K562 (cell line): ENCODE results near the gene RAB6B. TPM values are rescaled to one million over a fixed set of nuclear protein-coding genes. Genes with fewer than 3 reads are reported as not detected.

Source experiments
- ATAC-seq: fragments of 200-7000 bp; cut with Tn5 transposase; 3 replicates; pipeline ENCODE4 v1.9.1; 2020; ENCODE audit warnings: moderate library complexity
- BruUV-seq: library from RNA; stranded (reverse); fragments of 400-500 nt; replicated peaks from 2 replicates; lab custom pipeline; 2021; lab: Mats Ljungman, UMichigan
- CTCF ChIA-PET: fragments of 300-600 bp; formaldehyde crosslinking; extraction: SDS; loops from one replicate; lab custom pipeline; 2021; ENCODE audit warnings: low intra/inter-chr PET ratio; lab: Yijun Ruan, JAX
- POLR2A ChIA-PET: fragments of 300-600, 350-650 bp; sonication (Branson Sonifier 250); formaldehyde crosslinking; extraction: SDS; loops from one replicate; lab custom pipeline; 2021; ENCODE audit warnings: antibody characterized with exemption, inconsistent platforms; lab: Yijun Ruan, JAX
- DNase-seq, 4 experiments: peaks; one replicate each; pipeline versions ENCODE4 v3.0.0 to v3.0.0-alpha.2; 2011 to 2018; ENCODE audit warnings: low spot score in 3 of 4, mixed read lengths in 3 of 4; ENCODE audit errors: extremely low read depth in 1 of 4
- FAIRE-seq: peaks from 2 replicates; lab custom pipeline; 2011; peaks lifted over from hg19 to GRCh38; lab: Jason Lieb, UNC
- H2AFZ ChIP-seq: 2 replicates; pipeline ENCODE4 v1.6.0; 2011; ENCODE audit warnings: low read depth, low read length, control low read depth, inconsistent platforms
- H3K27ac ChIP-seq: fragments of 200-600 bp; 3 replicates; pipeline ENCODE4 v1.8.0; 2011; ENCODE audit warnings: low read depth, mild to moderate bottlenecking, control low read depth, inconsistent platforms, low read length, moderate library complexity, mixed read lengths; ENCODE audit errors: extremely low read depth
- H3K27me3 ChIP-seq, 2 experiments: fragments of 300-600 bp in 1 of 2; 2 replicates in 1 of 2; 3 replicates in 1 of 2; pipeline versions ENCODE4 v1.6.0 to v1.8.0; 2011; ENCODE audit warnings: inconsistent platforms in 2 of 2, low read length in 2 of 2, mild to moderate bottlenecking in 1 of 2, mixed read lengths in 1 of 2, moderate library complexity in 1 of 2; ENCODE audit not compliant: control insufficient read depth in 2 of 2, insufficient read depth in 2 of 2
- H3K36me3 ChIP-seq: fragments of 300-600 bp; 3 replicates; pipeline ENCODE4 v1.8.0; 2011; ENCODE audit warnings: mild to moderate bottlenecking, low read length, inconsistent platforms; ENCODE audit not compliant: control insufficient read depth, insufficient read depth
- H3K4me1 ChIP-seq, 2 experiments: fragments of 200-600 bp in 1 of 2; replicated peaks in 1 of 2; 2 replicates in 1 of 2; 3 replicates in 1 of 2; pipeline versions ENCODE4 v1.5.1 to v1.8.0; 2011; ENCODE audit warnings: inconsistent platforms in 2 of 2, low read length in 2 of 2, mild to moderate bottlenecking in 1 of 2, mixed read lengths in 1 of 2, moderate library complexity in 1 of 2; ENCODE audit not compliant: control insufficient read depth in 2 of 2, insufficient read depth in 2 of 2
- H3K4me2 ChIP-seq: 2 replicates; pipeline ENCODE4 v1.6.1; 2011; ENCODE audit warnings: low read length, control low read depth, inconsistent platforms, mixed read lengths; ENCODE audit not compliant: insufficient read depth
- H3K4me3 ChIP-seq: fragments of 200-600 bp; sonication (generic), shearing (Covaris generic); 2 replicates; pipeline ENCODE4 v1.5.1; 2016; ENCODE audit warnings: control low read depth, inconsistent platforms
- H3K79me2 ChIP-seq: fragments of 200-600 bp; 3 replicates; pipeline ENCODE4 v1.8.0; 2011; ENCODE audit warnings: low read length, inconsistent platforms; ENCODE audit not compliant: control insufficient read depth, insufficient read depth
- H3K9ac ChIP-seq, 2 experiments: 2 replicates each; pipeline versions ENCODE4 v1.6.0 to v1.6.1; 2011; ENCODE audit warnings: low read depth in 2 of 2, low read length in 2 of 2, control low read depth in 1 of 2, inconsistent platforms in 1 of 2, mild to moderate bottlenecking in 1 of 2, mixed read lengths in 1 of 2; ENCODE audit not compliant: insufficient read depth in 1 of 2
- H3K9me1 ChIP-seq: one replicate; pipeline ENCODE4 v1.6.0; 2011; ENCODE audit warnings: inconsistent platforms, mild to moderate bottlenecking, low read length, moderate library complexity; ENCODE audit not compliant: control insufficient read depth, insufficient read depth
- H3K9me3 ChIP-seq: replicated peaks from 2 replicates; pipeline ENCODE4 v1.5.1; 2011; ENCODE audit warnings: low read depth, low read length, inconsistent platforms; ENCODE audit not compliant: control insufficient read depth, insufficient read depth
- H4K20me1 ChIP-seq: replicated peaks from 2 replicates; pipeline ENCODE4 v1.6.1; 2011; ENCODE audit warnings: low read length, inconsistent platforms, mixed read lengths; ENCODE audit not compliant: control insufficient read depth, insufficient read depth
- CEBPB ChIP-seq: fragments of 450-650 bp; IDR thresholded peaks from 2 replicates; pipeline ENCODE4 v1.6.1; 2016; ENCODE audit warnings: missing genetic modification characterization, missing compliant biosample characterization
- FOXP1 ChIP-seq: sonication (generic); formaldehyde crosslinking; IDR thresholded peaks from 2 replicates; pipeline ENCODE4 v1.8.0; 2022; ENCODE audit warnings: mild to moderate bottlenecking, missing genetic modification reagents
- GMEB1 ChIP-seq: fragments of 250-450 bp; sonication (Bioruptor Pico); IDR thresholded peaks from 2 replicates; pipeline ENCODE4 v1.4.0; 2020; ENCODE audit warnings: mild to moderate bottlenecking
- HDAC2 ChIP-seq: fragments of 450-650 bp; IDR thresholded peaks from 2 replicates; pipeline ENCODE4 v1.6.1; 2016; ENCODE audit warnings: mild to moderate bottlenecking
- IRF1 ChIP-seq: sonication (generic); formaldehyde crosslinking; IDR thresholded peaks from 2 replicates; pipeline ENCODE4 v1.8.0; 2022; ENCODE audit warnings: missing genetic modification reagents, mild to moderate bottlenecking, borderline replicate concordance
- KAT8 ChIP-seq: fragments of 450-650 bp; IDR thresholded peaks from 2 replicates; pipeline ENCODE4 v1.6.1; 2016; ENCODE audit warnings: low read depth, mild to moderate bottlenecking
- L3MBTL2 ChIP-seq: fragments of 450-650 bp; IDR thresholded peaks from 2 replicates; pipeline ENCODE4 v1.6.1; 2016; ENCODE audit warnings: mild to moderate bottlenecking, moderate library complexity
- MECOM ChIP-seq: fragments of 250-450 bp; sonication (Bioruptor Pico); IDR thresholded peaks from 2 replicates; pipeline ENCODE4 v1.8.0; 2022; ENCODE audit warnings: inconsistent platforms
- TCFL5 ChIP-seq: fragments of 250-450 bp; sonication (Bioruptor Pico); conservative IDR thresholded peaks from 2 replicates; pipeline ENCODE4 v1.6.1; 2021; ENCODE audit warnings: mild to moderate bottlenecking, moderate library complexity, matching md5 sums
- ZEB2 ChIP-seq: fragments of 450-650 bp; IDR thresholded peaks from 2 replicates; pipeline ENCODE4 v1.6.1; 2016
- ZNF146 ChIP-seq: IDR thresholded peaks from one replicate; pipeline ENCODE4 v1.6.1; 2018; ENCODE audit warnings: missing compliant biosample characterization; ENCODE audit not compliant: unreplicated experiment
- ZNF668 ChIP-seq: fragments of 250-450 bp; sonication (Bioruptor Pico); IDR thresholded peaks from 2 replicates; pipeline ENCODE4 v1.8.0; 2022; ENCODE audit warnings: mild to moderate bottlenecking, inconsistent platforms
- ZNF740 ChIP-seq, 3 experiments: fragments of 200-800 bp in 1 of 3; sonication (Bioruptor generic) in 1 of 3; sonication (generic) in 1 of 3; formaldehyde crosslinking in 1 of 3; IDR thresholded peaks; 2 replicates each; pipeline versions ENCODE4 v1.6.1 to v1.8.0; 2016 to 2022; ENCODE audit warnings: mild to moderate bottlenecking in 2 of 3, missing compliant biosample characterization in 2 of 3, missing genetic modification characterization in 2 of 3, missing genetic modification reagents in 1 of 3
- WGBS: fragments of 100-300 bp; shearing (Covaris generic); methylation state at CpG from one replicate; pipeline ENCODE4 v1.1.6; 2016; ENCODE audit warnings: low coverage, mixed read lengths; ENCODE audit not compliant: insufficient coverage; ENCODE audit errors: missing lambda C conversion rate; 5-methylcytosine and 5-hydroxymethylcytosine counted together
- in situ Hi-C: fragments of 300-500 bp; cut with MboI; formaldehyde crosslinking; loops from 4 replicates; pipeline ENCODE4 v1.15.0; 2018; ENCODE audit warnings: inconsistent platforms, mixed read lengths
- intact Hi-C: fragments of 100-400 bp; cut with micrococcal nuclease; formaldehyde crosslinking; loops from 2 replicates; pipeline ENCODE4 v1.14.2; 2022
- polyA plus RNA-seq, 8 experiments: library from polyadenylated mRNA; depleted of rRNA in 4 of 8; stranded (reverse) in 5 of 8; unstranded in 3 of 8; fragments of >200 nt; fragmentation: Nextera tagmentation in 2 of 8; fragmentation: Illumina TruSeq in 1 of 8; extraction: Ambion mirVana in 2 of 8; extraction: Trizol in 1 of 8; gene quantifications; 2 replicates each; pipeline versions ENCODE4 v1.2.1 to v1.2.3, GENCODE V29; 2011 to 2014; ENCODE audit warnings: inconsistent platforms in 1 of 8, missing spikeins in 1 of 8
- total RNA-seq, 7 experiments: library from RNA; depleted of rRNA in 6 of 7; stranded (reverse); fragments of >200 nt in 6 of 7; fragmentation: Illumina TruSeq in 2 of 7; extraction: Trizol in 2 of 7; gene quantifications; 2 replicates each; pipeline versions ENCODE4 v1.2.1 to v1.2.3, GENCODE V29; 2011 to 2021; ENCODE audit warnings: low replicate concordance in 1 of 7
- TF ChIP-seq, protein P1 (sequence below): sonication (generic); formaldehyde crosslinking; IDR thresholded peaks from 2 replicates; pipeline ENCODE4 v1.8.0; 2023; ENCODE audit warnings: mild to moderate bottlenecking, missing genetic modification reagents

RAB6B gene
- total and polyA plus RNA-seq, 9 of the 15 experiments (the other 6 are each of a cell fraction or from before 2014, with no cell fraction given): 0.60 to 18.1 (median 1.5) TPM

GRCh38 chr3:133805702-133806475 is 89.8 kb downstream of the RAB6B start, which contains the start of gene SRPRB:
Gene SRPRB, plus strand, starts transcription at chr3:133805815. Its CDS starts 34 bp downstream, at chr3:133805849.
- CTCF ChIA-PET: no interaction called here
- in situ Hi-C loops: loop anchor here (25.0 kb wide), 3 partner anchors 681 to 1069 kb away; partner anchors contain the start of genes ANAPC13, CEP63 and TMEM108
- TF ChIP-seq KAT8: no peak
- TF ChIP-seq, protein P1, sequence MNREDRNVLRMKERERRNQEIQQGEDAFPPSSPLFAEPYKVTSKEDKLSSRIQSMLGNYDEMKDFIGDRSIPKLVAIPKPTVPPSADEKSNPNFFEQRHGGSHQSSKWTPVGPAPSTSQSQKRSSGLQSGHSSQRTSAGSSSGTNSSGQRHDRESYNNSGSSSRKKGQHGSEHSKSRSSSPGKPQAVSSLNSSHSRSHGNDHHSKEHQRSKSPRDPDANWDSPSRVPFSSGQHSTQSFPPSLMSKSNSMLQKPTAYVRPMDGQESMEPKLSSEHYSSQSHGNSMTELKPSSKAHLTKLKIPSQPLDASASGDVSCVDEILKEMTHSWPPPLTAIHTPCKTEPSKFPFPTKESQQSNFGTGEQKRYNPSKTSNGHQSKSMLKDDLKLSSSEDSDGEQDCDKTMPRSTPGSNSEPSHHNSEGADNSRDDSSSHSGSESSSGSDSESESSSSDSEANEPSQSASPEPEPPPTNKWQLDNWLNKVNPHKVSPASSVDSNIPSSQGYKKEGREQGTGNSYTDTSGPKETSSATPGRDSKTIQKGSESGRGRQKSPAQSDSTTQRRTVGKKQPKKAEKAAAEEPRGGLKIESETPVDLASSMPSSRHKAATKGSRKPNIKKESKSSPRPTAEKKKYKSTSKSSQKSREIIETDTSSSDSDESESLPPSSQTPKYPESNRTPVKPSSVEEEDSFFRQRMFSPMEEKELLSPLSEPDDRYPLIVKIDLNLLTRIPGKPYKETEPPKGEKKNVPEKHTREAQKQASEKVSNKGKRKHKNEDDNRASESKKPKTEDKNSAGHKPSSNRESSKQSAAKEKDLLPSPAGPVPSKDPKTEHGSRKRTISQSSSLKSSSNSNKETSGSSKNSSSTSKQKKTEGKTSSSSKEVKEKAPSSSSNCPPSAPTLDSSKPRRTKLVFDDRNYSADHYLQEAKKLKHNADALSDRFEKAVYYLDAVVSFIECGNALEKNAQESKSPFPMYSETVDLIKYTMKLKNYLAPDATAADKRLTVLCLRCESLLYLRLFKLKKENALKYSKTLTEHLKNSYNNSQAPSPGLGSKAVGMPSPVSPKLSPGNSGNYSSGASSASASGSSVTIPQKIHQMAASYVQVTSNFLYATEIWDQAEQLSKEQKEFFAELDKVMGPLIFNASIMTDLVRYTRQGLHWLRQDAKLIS (CRISPR knock-in tag): no peak
- no peak for TF ChIP-seq CEBPB (tag)
- TF ChIP-seq MECOM (CRISPR knock-in tag): no peak
- TF ChIP-seq ZEB2: no peak
- TF ChIP-seq HDAC2: peak; percentile 57; the same call in 1 of the 2 replicates
- TF ChIP-seq IRF1 (CRISPR knock-in tag): no peak
- TF ChIP-seq L3MBTL2: peak; percentile 45; the same call in 1 of the 2 replicates
- peak; percentile 46; the same call in 1 of the 2 replicates for TF ChIP-seq GMEB1 (CRISPR knock-in tag)
- TF ChIP-seq ZNF668 (CRISPR knock-in tag): no peak
- no peak for TF ChIP-seq ZNF740 (CRISPR knock-in tag; IDR thresholded peaks at IDR 0.05)
- no peak for TF ChIP-seq ZNF740 (tag; IDR thresholded peaks at IDR 0.05)
- TF ChIP-seq FOXP1: peak; percentile 70; the same call in 1 of the 2 replicates
- TF ChIP-seq ZNF146 (CRISPR knock-in tag): no peak
- no peak for TF ChIP-seq TCFL5 (CRISPR knock-in tag)

More at GRCh38 chr3:133805702-133806475, 89.8 kb downstream of the RAB6B start, which contains the start of gene SRPRB:
- no peaks in the 10 kb centered on the region for H4K20me1 ChIP-seq
- no peaks in the 10 kb centered on the region for H3K9me1 ChIP-seq
- no TSS peak for BruUV-seq
- ATAC-seq: peak; percentile 99
- H3K27me3 ChIP-seq: no peaks in the 10 kb centered on the region
- WGBS: 0% methylated on average over 29 of the region's 53 CpGs
- DNase-seq: peak; percentile 90 to 94 (median 92)
- H3K9ac ChIP-seq: peak within 1 kb of the TSS; percentile 58 to 91
- intact Hi-C loops: loop anchor here (2.0 kb wide), 1 partner anchor 143 kb away; no protein-coding TSS in a partner anchor
- H3K4me3 ChIP-seq: peak within 1 kb of the TSS; percentile 89
- H3K9me3 ChIP-seq: no peaks in the 10 kb centered on the region
- peak within 1 kb of the TSS; percentile 91 for H3K4me2 ChIP-seq
- H3K36me3 ChIP-seq: peaks cover 34% of the 10 kb centered on the region
- no peaks in the 10 kb centered on the region; a peak in 1 of 5 replicates for H3K4me1 ChIP-seq
- POLR2A ChIA-PET: interaction anchor here (0.6 to 1.1 kb wide), 2 partner anchors 100 to 143 kb away, joined by 4 read pairs; partner anchors contain the start of gene TOPBP1
- FAIRE-seq: peak; percentile 98
- H3K79me2 ChIP-seq: peaks cover 27% of the 10 kb centered on the region
- H2AFZ ChIP-seq: peak within 1 kb of the TSS; percentile 98
- peak within 1 kb of the TSS; percentile 80 for H3K27ac ChIP-seq
